Astrocyte of the cerebellum (primary cell): ENCODE results near the gene RAB13.

Experiments used
- DNase-seq: peaks from one replicate; pipeline ENCODE4 v3.0.0-alpha.2; 2011; ENCODE audit warnings: low read depth
- H3K4me3 ChIP-seq: 2 replicates; pipeline ENCODE4 v1.5.1; 2011; ENCODE audit warnings: mild to moderate bottlenecking, low read depth, low read length, moderate library complexity
- CTCF ChIP-seq: IDR thresholded peaks from 2 replicates; pipeline ENCODE4 v1.5.1; 2012; ENCODE audit warnings: low read length, low read depth, moderate library complexity, mild to moderate bottlenecking; ENCODE audit errors: missing control alignments
- in situ Hi-C: cut with HindIII; loops from 2 replicates; pipeline ENCODE4 v1.10.0; 2017; ENCODE audit warnings: low sequenced_read_pairs

Gene RAB13

GRCh38 chr1:153946622-153947241 lies 39.4 kb downstream of the RAB13 start, which contains the start of gene DENND4B:
TSS of gene DENND4B (minus strand) at chr1:153946718. CDS start at chr1:153944374, 2,344 bp downstream.
- in situ Hi-C loops = no loop called here
- H3K4me3 ChIP-seq = peak within 1 kb of the TSS; percentile 75
- peak; percentile 85 for TF ChIP-seq CTCF
- no peak for DNase-seq

- no peak for TF ChIP-seq CTCF
- DNase-seq = no peak
- in situ Hi-C loops = no loop called here
- H3K4me3 ChIP-seq = peak overlapping the region; percentile 75
Measured at GRCh38 chr1:153945795-153946621, 40.1 kb downstream of the RAB13 start.

DNA sequence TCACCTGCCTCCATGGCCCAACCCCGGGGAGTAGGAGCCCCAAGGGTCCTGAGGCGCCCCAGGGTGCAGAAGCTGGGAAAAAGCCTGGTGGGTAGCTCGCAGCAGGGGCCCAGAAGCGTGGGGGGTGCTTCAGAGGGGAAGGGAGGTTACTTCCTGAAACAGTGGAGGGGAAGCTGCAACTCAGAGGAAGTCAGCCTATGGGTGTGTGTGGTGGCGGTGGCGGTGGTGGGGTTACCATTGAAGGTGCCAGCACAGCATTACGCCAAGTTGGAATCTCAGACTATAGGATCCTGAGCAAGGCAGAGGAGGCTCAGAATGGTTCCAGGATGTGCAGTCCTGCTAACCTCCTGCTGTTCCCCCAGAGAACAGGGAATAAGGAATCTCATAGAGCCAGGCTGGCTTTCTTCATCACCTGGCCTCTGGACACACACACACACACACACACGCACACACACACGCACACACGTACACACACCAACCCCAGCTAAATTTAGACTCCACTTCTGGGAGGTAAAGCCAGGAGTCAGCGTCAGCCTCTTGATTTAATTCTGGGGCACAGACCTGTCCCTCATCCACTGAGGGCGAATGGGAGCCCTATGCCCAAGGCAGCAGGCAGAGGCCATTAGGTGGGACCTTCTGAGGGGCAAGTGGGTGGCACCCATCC lies 40.9 kb downstream of the RAB13 start:
- in situ Hi-C loops = no loop called here
- no peak for DNase-seq
- peak overlapping the region; percentile 75 for H3K4me3 ChIP-seq
- no peak for TF ChIP-seq CTCF

GRCh38 chr1:153944827-153945117 lies 41.4 kb downstream of the RAB13 start:
- in situ Hi-C loops = no loop called here
- TF ChIP-seq CTCF = no peak
- H3K4me3 ChIP-seq = peak overlapping the region; percentile 75
- DNase-seq = no peak

GRCh38 chr1:153944005-153944826 lies 41.9 kb downstream of the RAB13 start:
- in situ Hi-C loops = no loop called here
- no peak overlapping the region for H3K4me3 ChIP-seq
- DNase-seq = no peak
- TF ChIP-seq CTCF = no peak
